ENCODE measurements around the gene TMEM263. TPM values are rescaled to one million over a fixed set of nuclear protein-coding genes. Genes with fewer than 3 reads are reported as not detected.

The TMEM263 gene
- total and polyA plus RNA-seq, 9 of the 15 experiments (the other 6 are each of a cell fraction or from before 2014, with no cell fraction given): 12.6 to 36.7 (median 24.4) TPM

- Histone ChIP-seq H3K9me1 (ENCODE audit: control insufficient read depth, insufficient read depth, low read length) (no peaks in the 10 kb centered on the region), H3K36me3 (ENCODE audit: control insufficient read depth, insufficient read depth, low read length) (peaks cover 5% of the 10 kb centered on the region; the same call in 2 of the 3 replicates), H4K20me1 (replicated peaks; ENCODE audit: control insufficient read depth, insufficient read depth, low read length) (no peaks in the 10 kb centered on the region; the same call in 1 of the 2 replicates), H3K4me1 (replicated peaks in 1 of 2; ENCODE audit: control insufficient read depth in 2 of 2, insufficient read depth in 2 of 2, low read length in 2 of 2) (no peaks in the 10 kb centered on the region), H3K27me3 (ENCODE audit: control insufficient read depth in 2 of 2, insufficient read depth in 2 of 2, low read length in 2 of 2) (no peaks in the 10 kb centered on the region), H2AFZ (ENCODE audit: low read depth, low read length) (no peak overlapping the region), H3K27ac (ENCODE audit: extremely low read depth, low read depth, low read length) (no peak overlapping the region), H3K4me3 (no peak overlapping the region), H3K4me2 (ENCODE audit: insufficient read depth, low read length) (no peak overlapping the region), H3K9me3 (replicated peaks; ENCODE audit: control insufficient read depth, insufficient read depth, low read depth, low read length) (no peaks in the 10 kb centered on the region), H3K9ac (ENCODE audit: insufficient read depth in 1 of 2, low read depth in 2 of 2, low read length in 2 of 2) (no peak overlapping the region), H3K79me2 (ENCODE audit: control insufficient read depth, insufficient read depth, low read length) (no peaks in the 10 kb centered on the region)
- WGBS (ENCODE audit: insufficient coverage, low coverage, missing lambda C conversion rate): 91% methylated on average over 1 of the region's 1 CpG
- intact Hi-C loops (cut with micrococcal nuclease) (no loop called here), in situ Hi-C loops (cut with MboI) (no loop called here)
- CTCF ChIA-PET (ENCODE audit: low intra/inter-chr PET ratio): no interaction called here
- ATAC-seq: no peak
- no peak for FAIRE-seq
- POLR2A ChIA-PET: no interaction called here
- TF ChIP-seq SMARCB1 (IDR thresholded peaks at IDR 0.05; ENCODE audit: insufficient read length, low read depth) (no peak), ZMIZ1 (IDR thresholded peaks at IDR 0.05; ENCODE audit: low read depth in 2 of 2, low read length in 2 of 2) (no peak), NFXL1 (CRISPR knock-in tag; IDR thresholded peaks at IDR 0.05) (no peak), MLX (CRISPR knock-in tag; conservative IDR thresholded peaks at IDR 0.05) (no peak), ZNF780A (CRISPR knock-in tag; IDR thresholded peaks at IDR 0.05) (no peak), BHLHE40 (IDR thresholded peaks at IDR 0.05; ENCODE audit: low read length) (no peak), ZNF668 (CRISPR knock-in tag; IDR thresholded peaks at IDR 0.05) (no peak), ZZZ3 (IDR thresholded peaks at IDR 0.05) (no peak), BRF1 (IDR thresholded peaks at IDR 0.05; ENCODE audit: borderline replicate concordance, extremely low read depth, insufficient read length) (no peak)
- no TSS peak for BruUV-seq (replicated peaks)
- DNase-seq (ENCODE audit: extremely low read depth in 1 of 4, low spot score in 3 of 4): no peak
Measured at GRCh38 chr12:107012736-107013425, 57.2 kb downstream of the TMEM263 start.
